ENCODE data around the gene SLC39A5.
A peak's percentile ranks its signal among the peaks of the same experiment; 100 is the strongest.

Gene SLC39A5

DNA sequence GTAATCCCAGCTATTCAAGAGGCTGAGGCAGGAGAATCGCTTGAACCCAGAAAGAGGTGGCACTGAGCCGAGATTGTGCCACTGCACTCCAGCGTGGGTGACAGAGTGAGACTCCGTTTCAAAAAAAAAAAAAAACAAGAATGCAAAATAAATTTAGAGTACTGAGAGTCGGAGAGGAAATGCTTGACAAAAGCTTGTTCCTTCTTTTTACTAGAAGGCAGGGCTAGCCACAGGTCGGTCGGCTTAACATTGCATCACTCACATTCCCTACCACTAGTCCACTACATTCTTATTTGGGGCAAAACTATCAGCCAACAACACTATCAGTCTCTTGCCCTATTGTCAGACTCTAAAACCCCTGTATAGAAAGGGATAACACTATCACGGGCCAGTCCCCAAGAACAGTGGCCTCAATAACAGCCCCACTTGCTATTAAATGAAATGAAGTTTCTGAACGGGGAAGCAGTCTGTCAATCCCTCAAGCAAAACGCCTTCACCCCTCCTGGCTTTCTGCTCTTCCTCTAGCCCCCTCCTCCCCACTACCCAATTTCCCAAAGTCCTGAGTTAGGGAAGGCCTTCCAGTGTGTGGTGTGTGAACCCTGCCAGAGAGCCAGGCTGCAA lies 9.1 kb upstream of the SLC39A5 start:
- no peaks in the 10 kb centered on the region for H3K27me3 ChIP-seq (ENCODE audit: control insufficient read depth in 1 of 2, insufficient read depth in 2 of 2, low read length in 2 of 2)
- peak overlapping the region; percentile 100 for H3K27ac ChIP-seq (ENCODE audit: low read depth, low read length)
- peaks cover 9% of the 10 kb centered on the region for H3K36me3 ChIP-seq (ENCODE audit: insufficient read depth, low read length)
- H3K9me3 ChIP-seq (ENCODE audit: low read length): no peaks in the 10 kb centered on the region
- H3K4me3 ChIP-seq (ENCODE audit: low read depth in 1 of 2, low read length in 2 of 2): peak overlapping the region; percentile 83 to 96
- H3K4me1 ChIP-seq (ENCODE audit: insufficient read depth, low read length): peaks cover 37% of the 10 kb centered on the region
- H3K9ac ChIP-seq (ENCODE audit: low read length): peak overlapping the region; percentile 94

DNA sequence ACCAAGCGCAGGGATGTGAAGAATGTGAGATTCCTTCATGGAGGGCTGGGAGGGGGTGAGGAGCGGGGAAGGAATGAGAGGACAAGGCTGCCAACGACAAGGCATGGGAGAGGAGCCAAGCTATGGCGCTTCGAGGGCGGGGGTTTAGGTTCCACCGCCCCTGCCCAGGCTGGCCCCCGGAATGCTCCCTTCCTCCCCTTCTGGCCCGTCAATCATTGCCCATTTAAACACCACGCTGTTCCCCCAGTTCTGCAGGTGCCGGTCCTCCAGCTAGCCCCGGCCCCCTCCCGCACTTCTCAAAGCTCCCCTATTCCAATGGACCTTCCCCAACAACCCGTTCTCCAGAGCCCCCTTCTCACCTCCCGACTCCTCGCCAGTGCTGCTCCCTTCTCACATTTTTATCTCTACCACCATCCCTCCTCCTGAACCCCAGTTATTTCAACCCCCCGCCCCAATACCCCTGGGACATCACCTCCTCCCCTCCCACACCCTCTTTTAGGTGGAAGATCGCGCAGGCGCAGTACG lies 8.6 kb upstream of the SLC39A5 start:
- Histone ChIP-seq H3K4me1 (ENCODE audit: insufficient read depth, low read length) (peaks cover 37% of the 10 kb centered on the region), H3K27me3 (ENCODE audit: control insufficient read depth in 1 of 2, insufficient read depth in 2 of 2, low read length in 2 of 2) (no peaks in the 10 kb centered on the region), H3K4me3 (ENCODE audit: low read depth in 1 of 2, low read length in 2 of 2) (peak overlapping the region; percentile 83 to 96), H3K9me3 (ENCODE audit: low read length) (no peaks in the 10 kb centered on the region), H3K36me3 (ENCODE audit: insufficient read depth, low read length) (peaks cover 5% of the 10 kb centered on the region), H3K27ac (ENCODE audit: low read depth, low read length) (peak overlapping the region; percentile 100), H3K9ac (ENCODE audit: low read length) (peak overlapping the region; percentile 94)

DNA sequence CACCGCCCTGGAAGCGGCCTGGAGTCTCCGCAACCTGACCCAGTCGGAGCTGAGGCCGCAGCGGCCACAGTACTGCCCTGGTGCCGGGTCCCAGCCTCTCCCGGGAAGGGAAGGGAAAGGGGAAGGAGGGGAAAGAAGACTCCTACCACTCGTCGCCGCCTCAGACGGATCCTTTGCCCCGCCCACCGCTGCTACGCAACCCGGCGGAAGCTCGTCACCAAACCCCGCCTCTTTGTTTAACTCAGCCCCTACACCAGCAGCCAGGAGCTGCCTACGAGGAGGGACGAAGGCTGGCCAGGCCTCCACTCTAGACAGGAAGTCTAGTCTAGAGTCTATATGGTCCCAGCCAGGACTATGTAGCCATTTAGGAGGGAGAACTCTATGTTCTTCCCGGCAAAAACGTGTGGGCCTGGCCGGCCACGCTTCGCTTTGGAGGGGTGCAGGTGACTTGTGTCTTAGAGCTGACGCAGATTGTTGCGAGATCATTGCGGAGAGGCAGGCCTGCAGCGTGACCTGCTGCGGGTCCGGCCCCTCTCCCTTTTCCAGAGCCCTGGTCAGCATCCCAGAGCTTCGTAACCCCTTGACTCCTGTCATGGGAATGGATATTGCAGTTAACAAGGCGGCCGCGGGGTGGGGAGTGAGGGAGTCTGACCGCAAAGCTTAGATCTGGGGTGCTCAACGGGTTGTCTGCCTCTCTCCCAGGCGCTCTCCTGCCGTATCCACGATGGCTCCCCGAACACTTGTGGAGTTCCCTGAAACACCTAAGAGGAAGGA lies 7.9 kb upstream of the SLC39A5 start, which contains the start of gene RNF41:
RNF41 (minus strand) TSS at position 166 of the 774 bp plus-strand sequence. CDS start 7,875 bp downstream, outside the sequence.
- Histone ChIP-seq H3K27me3 (ENCODE audit: control insufficient read depth in 1 of 2, insufficient read depth in 2 of 2, low read length in 2 of 2) (no peaks in the 10 kb centered on the region), H3K4me1 (ENCODE audit: insufficient read depth, low read length) (peaks cover 37% of the 10 kb centered on the region), H3K4me3 (ENCODE audit: low read depth in 1 of 2, low read length in 2 of 2) (peak within 1 kb of the TSS; percentile 83 to 96), H3K9ac (ENCODE audit: low read length) (peak within 1 kb of the TSS; percentile 94), H3K27ac (ENCODE audit: low read depth, low read length) (peak within 1 kb of the TSS; percentile 100), H3K9me3 (ENCODE audit: low read length) (no peaks in the 10 kb centered on the region), H3K36me3 (ENCODE audit: insufficient read depth, low read length) (no peaks in the 10 kb centered on the region)

DNA sequence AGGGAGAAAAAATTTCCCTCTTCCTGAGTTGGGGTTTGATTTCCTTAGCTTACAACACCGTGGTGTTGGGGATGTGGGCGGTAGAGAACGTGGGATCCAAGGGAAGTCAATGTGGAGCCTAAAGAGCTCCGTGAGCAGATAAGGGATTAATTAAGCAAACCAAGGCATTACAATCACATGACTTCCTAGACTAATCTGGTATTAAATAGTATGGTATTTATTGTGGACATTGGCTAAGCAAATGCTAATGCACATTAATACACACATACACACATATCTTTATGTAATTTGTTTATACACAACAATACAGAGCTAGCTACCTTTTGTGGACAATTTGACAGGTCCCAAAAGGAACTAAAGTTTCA lies 7.3 kb upstream of the SLC39A5 start:
- Histone ChIP-seq H3K27ac (ENCODE audit: low read depth, low read length) (peak overlapping the region; percentile 100), H3K9me3 (ENCODE audit: low read length) (no peaks in the 10 kb centered on the region), H3K4me3 (ENCODE audit: low read depth in 1 of 2, low read length in 2 of 2) (peak overlapping the region; percentile 83 to 96), H3K9ac (ENCODE audit: low read length) (peak overlapping the region; percentile 78), H3K36me3 (ENCODE audit: insufficient read depth, low read length) (no peaks in the 10 kb centered on the region), H3K4me1 (ENCODE audit: insufficient read depth, low read length) (peaks cover 37% of the 10 kb centered on the region), H3K27me3 (ENCODE audit: control insufficient read depth in 1 of 2, insufficient read depth in 2 of 2, low read length in 2 of 2) (no peaks in the 10 kb centered on the region)

DNA sequence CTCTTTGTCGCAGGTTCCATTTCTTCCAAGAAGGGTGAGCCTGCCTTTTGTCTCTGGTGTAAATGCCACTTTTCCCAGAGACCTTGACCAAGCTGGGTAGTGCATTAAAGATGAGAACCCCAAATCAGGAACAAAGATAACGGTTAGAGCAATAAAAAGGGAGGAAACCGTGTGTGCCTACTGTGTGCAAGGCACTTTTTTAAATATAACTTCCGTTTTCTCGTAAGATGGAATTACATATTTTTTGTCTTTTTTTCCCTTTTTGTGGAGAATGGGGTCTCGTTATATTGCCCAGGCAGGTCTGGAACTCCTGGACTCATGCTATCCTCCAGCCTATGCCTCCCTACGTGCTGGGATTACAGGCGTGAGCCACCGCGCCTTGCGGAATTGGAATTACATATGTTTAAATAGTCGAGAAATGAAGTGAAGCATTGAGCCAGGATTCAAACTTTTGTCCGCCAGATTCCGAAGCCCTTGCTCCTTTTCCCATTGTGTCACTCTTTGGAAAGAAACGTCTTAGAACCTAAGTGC lies 6.2 kb upstream of the SLC39A5 start:
- Histone ChIP-seq H3K36me3 (ENCODE audit: insufficient read depth, low read length) (no peaks in the 10 kb centered on the region), H3K4me1 (ENCODE audit: insufficient read depth, low read length) (peaks cover 37% of the 10 kb centered on the region), H3K27me3 (ENCODE audit: control insufficient read depth in 1 of 2, insufficient read depth in 2 of 2, low read length in 2 of 2) (no peaks in the 10 kb centered on the region), H3K9ac (ENCODE audit: low read length) (no peak overlapping the region), H3K9me3 (ENCODE audit: low read length) (no peaks in the 10 kb centered on the region), H3K27ac (ENCODE audit: low read depth, low read length) (peak overlapping the region; percentile 84), H3K4me3 (ENCODE audit: low read depth in 1 of 2, low read length in 2 of 2) (peak overlapping the region in 1 of 2 donors; percentile 35)

DNA sequence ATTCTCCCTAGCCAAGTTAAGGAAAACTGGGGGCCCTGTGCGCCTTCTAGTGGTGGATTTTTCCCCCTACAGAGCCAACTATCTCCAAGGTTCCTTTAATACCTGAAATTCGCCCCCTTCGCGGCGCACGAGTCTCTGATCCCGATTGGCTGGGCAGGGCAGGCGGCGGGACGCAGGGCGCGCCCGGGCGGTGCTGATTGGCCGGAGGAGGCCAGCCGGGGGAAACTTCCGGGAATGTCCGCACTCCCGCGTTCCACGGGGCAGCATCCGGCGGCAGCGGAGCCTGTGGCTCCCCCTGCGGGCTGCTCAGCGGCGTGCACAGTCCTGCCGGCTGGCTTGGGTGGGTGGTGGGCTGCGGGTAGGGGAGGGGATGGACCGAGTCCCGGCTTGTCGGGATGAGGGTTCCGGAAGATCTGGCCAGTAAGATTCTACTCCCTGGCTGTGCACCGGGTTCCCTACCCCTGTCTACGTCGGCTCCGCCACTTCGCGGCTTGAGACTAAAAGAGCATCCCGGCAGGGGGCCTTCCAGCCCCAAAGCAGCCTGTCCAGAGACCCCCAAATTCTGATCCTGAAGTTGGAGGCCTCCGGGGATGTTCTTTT lies 5.6 kb upstream of the SLC39A5 start, which contains the start of gene NABP2:
NABP2 (plus strand) TSS at position 241 of the 600 bp plus-strand sequence. CDS start 515 bp downstream, outside the sequence.
- Histone ChIP-seq H3K36me3 (ENCODE audit: insufficient read depth, low read length) (no peaks in the 10 kb centered on the region), H3K4me1 (ENCODE audit: insufficient read depth, low read length) (peaks cover 37% of the 10 kb centered on the region), H3K9ac (ENCODE audit: low read length) (peak within 1 kb of the TSS; percentile 72), H3K4me3 (ENCODE audit: low read depth in 1 of 2, low read length in 2 of 2) (peak within 1 kb of the TSS; percentile 76 to 80), H3K27ac (ENCODE audit: low read depth, low read length) (peak within 1 kb of the TSS; percentile 84), H3K27me3 (ENCODE audit: control insufficient read depth in 1 of 2, insufficient read depth in 2 of 2, low read length in 2 of 2) (no peaks in the 10 kb centered on the region), H3K9me3 (ENCODE audit: low read length) (no peaks in the 10 kb centered on the region)

DNA sequence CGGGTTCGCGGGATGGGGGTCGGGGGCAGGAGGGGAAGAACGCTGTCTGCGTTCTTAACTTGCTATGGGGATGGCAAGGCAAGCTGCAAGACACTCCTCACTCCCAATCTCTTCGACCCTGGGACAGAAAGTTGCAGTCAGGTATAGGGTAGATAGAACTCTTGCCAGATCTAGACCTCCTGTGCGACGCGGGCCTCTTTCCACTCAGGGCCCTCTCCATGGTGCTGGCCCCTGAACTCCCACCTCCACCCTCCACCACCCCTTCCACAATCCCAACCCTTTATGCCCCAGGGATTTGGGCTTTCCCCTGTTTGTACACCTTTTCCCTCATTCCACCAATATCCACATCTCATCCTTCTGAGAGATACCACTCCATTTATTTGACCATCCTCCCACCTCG lies 4.9 kb upstream of the SLC39A5 start:
- Histone ChIP-seq H3K4me1 (ENCODE audit: insufficient read depth, low read length) (peaks cover 37% of the 10 kb centered on the region), H3K9me3 (ENCODE audit: low read length) (no peaks in the 10 kb centered on the region), H3K27ac (ENCODE audit: low read depth, low read length) (no peak overlapping the region), H3K9ac (ENCODE audit: low read length) (peak overlapping the region; percentile 72), H3K36me3 (ENCODE audit: insufficient read depth, low read length) (no peaks in the 10 kb centered on the region), H3K4me3 (ENCODE audit: low read depth in 1 of 2, low read length in 2 of 2) (peak overlapping the region; percentile 76 to 80), H3K27me3 (ENCODE audit: control insufficient read depth in 1 of 2, insufficient read depth in 2 of 2, low read length in 2 of 2) (no peaks in the 10 kb centered on the region)

DNA sequence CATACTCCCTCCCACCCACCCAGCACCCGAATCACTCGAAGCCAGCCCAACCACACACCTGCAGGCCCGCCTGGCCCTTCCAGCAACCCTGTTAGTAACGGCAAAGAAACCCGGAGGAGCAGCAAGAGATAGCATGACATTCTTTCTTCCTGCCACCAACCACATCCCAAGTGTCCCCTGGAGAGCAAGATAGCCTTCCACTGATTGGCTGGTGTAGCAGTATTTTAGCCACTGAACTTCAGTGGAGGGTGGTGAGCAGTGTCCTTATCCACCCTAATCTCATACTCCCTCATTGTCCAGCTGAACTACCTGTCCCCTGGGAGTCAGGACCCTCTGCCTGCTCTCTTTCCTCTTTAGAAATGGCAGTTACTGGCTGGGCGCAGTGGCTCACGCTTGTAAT lies 769 bp upstream of the SLC39A5 start:
- Histone ChIP-seq H3K27me3 (ENCODE audit: control insufficient read depth in 1 of 2, insufficient read depth in 2 of 2, low read length in 2 of 2) (no peaks in the 10 kb centered on the region), H3K9me3 (ENCODE audit: low read length) (no peaks in the 10 kb centered on the region), H3K4me3 (ENCODE audit: low read depth in 1 of 2, low read length in 2 of 2) (no peak overlapping the region), H3K9ac (ENCODE audit: low read length) (no peak overlapping the region), H3K4me1 (ENCODE audit: insufficient read depth, low read length) (peaks cover 6% of the 10 kb centered on the region), H3K27ac (ENCODE audit: low read depth, low read length) (no peak overlapping the region), H3K36me3 (ENCODE audit: insufficient read depth, low read length) (no peaks in the 10 kb centered on the region)

DNA sequence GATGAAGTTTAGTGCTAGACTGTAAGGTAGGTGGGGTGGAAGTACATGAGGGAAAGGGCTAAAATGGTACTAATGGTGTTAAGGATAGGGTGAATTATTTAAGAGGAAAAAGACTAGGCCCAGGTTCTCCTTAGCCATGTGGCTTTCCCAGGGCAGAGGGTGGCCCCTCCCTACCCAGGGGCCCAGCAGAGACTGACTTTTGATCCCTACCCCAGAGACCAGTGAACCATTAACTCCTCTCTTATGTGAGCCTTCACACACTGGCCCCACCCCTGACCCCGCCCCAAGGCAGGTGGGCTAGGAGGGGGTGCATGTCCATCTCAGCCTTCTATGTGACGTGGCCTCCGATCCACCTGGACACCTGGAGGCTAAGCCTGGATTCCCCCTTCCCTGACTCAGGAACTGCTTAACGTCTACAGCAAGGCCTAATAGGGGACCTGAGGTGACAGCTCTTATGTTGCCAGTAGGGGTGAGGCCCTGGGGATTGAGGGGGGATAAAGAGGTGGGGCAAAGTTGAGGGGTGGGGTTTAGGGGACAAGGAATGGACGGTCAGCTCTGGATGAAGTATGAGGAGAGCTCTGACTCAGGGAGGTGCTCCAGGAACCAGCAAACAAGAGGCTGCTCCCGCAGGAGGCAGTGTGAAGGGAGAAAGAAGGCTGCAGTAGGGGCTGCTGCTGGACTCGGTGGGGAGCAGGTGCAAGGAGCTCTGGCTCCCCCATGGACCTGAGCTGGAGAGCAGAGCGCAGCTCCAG lies 757 bp downstream of the SLC39A5 start:
- Histone ChIP-seq H3K36me3 (ENCODE audit: insufficient read depth, low read length) (no peaks in the 10 kb centered on the region), H3K27me3 (ENCODE audit: control insufficient read depth in 1 of 2, insufficient read depth in 2 of 2, low read length in 2 of 2) (no peaks in the 10 kb centered on the region), H3K27ac (ENCODE audit: low read depth, low read length) (no peak overlapping the region), H3K4me1 (ENCODE audit: insufficient read depth, low read length) (no peaks in the 10 kb centered on the region), H3K4me3 (ENCODE audit: low read depth in 1 of 2, low read length in 2 of 2) (no peak overlapping the region), H3K9ac (ENCODE audit: low read length) (no peak overlapping the region), H3K9me3 (ENCODE audit: low read length) (no peaks in the 10 kb centered on the region)

DNA sequence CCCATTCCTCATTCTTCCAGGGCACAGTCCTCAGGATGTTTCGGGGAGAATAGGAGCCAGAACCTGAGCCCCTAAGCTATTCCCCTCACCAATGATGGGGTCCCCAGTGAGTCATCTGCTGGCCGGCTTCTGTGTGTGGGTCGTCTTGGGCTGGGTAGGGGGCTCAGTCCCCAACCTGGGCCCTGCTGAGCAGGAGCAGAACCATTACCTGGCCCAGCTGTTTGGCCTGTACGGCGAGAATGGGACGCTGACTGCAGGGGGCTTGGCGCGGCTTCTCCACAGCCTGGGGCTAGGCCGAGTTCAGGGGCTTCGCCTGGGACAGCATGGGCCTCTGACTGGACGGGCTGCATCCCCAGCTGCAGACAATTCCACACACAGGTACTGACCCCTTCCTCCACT lies 1.3 kb downstream of the SLC39A5 start:
- H3K9ac ChIP-seq (ENCODE audit: low read length): no peak overlapping the region
- H3K36me3 ChIP-seq (ENCODE audit: insufficient read depth, low read length): no peaks in the 10 kb centered on the region
- no peaks in the 10 kb centered on the region for H3K27me3 ChIP-seq (ENCODE audit: control insufficient read depth in 1 of 2, insufficient read depth in 2 of 2, low read length in 2 of 2)
- no peaks in the 10 kb centered on the region for H3K4me1 ChIP-seq (ENCODE audit: insufficient read depth, low read length)
- H3K9me3 ChIP-seq (ENCODE audit: low read length): no peaks in the 10 kb centered on the region
- no peak overlapping the region for H3K27ac ChIP-seq (ENCODE audit: low read depth, low read length)
- no peak overlapping the region for H3K4me3 ChIP-seq (ENCODE audit: low read depth in 1 of 2, low read length in 2 of 2)
